Astrocyte (in vitro differentiated cells and primary cell): ENCODE results near the gene EXOG.

ENCODE experiments used
- EZH2 ChIP-seq: IDR thresholded peaks from 2 replicates; pipeline ENCODE4 v1.6.1; 2012; ENCODE audit warnings: mild to moderate bottlenecking, low read length, inconsistent platforms; ENCODE audit not compliant: insufficient read depth
- TF ChIP-seq, protein P1 (sequence below): IDR thresholded peaks from 2 replicates; pipeline ENCODE4 v1.5.1; 2011; ENCODE audit warnings: low read depth, mild to moderate bottlenecking, inconsistent platforms, low read length, moderate library complexity; ENCODE audit not compliant: insufficient read depth

DNA sequence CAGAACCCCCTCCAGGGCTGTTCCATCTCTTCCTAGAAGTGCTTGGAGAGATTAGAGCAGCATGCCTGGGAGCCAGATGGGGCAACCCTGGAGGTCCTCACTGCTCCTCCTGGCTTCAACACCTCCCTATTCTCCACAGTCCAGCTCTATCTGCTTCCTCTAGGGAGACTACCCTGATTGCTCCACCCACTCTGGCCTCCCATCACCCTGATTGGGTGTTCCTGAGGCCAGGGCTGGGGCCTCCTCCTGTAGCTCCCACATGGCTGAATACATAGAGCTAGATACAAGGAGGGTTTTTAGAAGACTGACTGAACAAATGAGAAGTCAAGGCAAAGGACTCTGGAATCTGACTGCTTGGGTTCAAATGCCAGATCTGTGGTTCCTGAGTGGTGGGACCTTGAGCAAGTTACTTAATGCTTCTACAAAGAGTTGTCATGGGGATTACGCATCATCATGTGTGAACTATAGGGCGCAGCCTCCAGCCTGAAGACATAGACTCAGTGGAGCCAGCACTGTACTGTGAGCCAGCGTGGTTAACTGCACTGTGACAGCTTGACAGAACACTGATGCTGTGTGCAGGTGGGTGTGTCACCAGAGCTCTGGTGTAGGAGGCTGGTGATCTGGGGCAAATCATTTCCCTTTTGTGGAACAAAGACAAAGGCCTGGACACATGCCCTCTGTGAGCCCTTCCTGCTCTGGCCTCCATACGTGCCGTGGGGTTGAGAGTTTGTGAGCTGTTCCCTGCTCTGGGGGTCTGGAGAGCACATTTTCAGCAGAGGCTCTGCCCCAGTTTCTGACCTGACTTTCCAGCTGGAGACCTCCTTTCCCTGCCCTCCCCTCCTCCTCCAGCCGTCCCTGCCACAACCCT is 78.5 kb downstream of the EXOG start:
- no peak for TF ChIP-seq EZH2
- TF ChIP-seq, protein P1, sequence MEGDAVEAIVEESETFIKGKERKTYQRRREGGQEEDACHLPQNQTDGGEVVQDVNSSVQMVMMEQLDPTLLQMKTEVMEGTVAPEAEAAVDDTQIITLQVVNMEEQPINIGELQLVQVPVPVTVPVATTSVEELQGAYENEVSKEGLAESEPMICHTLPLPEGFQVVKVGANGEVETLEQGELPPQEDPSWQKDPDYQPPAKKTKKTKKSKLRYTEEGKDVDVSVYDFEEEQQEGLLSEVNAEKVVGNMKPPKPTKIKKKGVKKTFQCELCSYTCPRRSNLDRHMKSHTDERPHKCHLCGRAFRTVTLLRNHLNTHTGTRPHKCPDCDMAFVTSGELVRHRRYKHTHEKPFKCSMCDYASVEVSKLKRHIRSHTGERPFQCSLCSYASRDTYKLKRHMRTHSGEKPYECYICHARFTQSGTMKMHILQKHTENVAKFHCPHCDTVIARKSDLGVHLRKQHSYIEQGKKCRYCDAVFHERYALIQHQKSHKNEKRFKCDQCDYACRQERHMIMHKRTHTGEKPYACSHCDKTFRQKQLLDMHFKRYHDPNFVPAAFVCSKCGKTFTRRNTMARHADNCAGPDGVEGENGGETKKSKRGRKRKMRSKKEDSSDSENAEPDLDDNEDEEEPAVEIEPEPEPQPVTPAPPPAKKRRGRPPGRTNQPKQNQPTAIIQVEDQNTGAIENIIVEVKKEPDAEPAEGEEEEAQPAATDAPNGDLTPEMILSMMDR = no peak
